ENCODE results near the gene PLXNA4. TPM values are rescaled to one million over a fixed set of nuclear protein-coding genes. Genes with fewer than 3 reads are reported as not detected.

Gene PLXNA4
- total RNA-seq, 1 donor from 2014 or later = 0.38 TPM

DNA sequence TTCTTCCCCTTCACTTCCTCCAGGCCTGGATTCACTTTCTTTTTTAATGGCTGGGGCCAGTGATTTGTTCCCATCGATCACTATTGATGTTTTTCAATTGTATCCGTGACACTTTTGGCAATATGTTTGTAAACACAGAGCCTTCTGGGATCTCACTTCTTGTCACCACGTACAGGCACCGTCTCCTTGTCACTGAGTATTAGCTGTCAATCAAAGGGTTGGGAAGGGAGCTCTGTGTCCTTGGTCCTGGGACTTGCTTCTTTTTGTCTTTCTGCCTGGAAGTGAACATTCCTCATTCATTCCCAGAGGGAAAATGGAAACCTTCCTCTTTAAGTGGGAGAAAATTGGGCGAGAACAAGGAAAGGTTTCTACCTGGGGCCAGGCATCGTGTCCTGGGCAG lies 157.4 kb downstream of the PLXNA4 start:
- DNase-seq (ENCODE audit: low spot score, unreplicated experiment) = no peak
- TF ChIP-seq, protein P1, sequence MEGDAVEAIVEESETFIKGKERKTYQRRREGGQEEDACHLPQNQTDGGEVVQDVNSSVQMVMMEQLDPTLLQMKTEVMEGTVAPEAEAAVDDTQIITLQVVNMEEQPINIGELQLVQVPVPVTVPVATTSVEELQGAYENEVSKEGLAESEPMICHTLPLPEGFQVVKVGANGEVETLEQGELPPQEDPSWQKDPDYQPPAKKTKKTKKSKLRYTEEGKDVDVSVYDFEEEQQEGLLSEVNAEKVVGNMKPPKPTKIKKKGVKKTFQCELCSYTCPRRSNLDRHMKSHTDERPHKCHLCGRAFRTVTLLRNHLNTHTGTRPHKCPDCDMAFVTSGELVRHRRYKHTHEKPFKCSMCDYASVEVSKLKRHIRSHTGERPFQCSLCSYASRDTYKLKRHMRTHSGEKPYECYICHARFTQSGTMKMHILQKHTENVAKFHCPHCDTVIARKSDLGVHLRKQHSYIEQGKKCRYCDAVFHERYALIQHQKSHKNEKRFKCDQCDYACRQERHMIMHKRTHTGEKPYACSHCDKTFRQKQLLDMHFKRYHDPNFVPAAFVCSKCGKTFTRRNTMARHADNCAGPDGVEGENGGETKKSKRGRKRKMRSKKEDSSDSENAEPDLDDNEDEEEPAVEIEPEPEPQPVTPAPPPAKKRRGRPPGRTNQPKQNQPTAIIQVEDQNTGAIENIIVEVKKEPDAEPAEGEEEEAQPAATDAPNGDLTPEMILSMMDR (IDR thresholded peaks at IDR 0.05; ENCODE audit: unreplicated experiment) = no peak
- peaks cover 3% of the 10 kb centered on the region for H3K9me3 Mint-ChIP-seq (ENCODE audit: low read depth)
- peaks cover 21% of the 10 kb centered on the region for H3K27me3 Mint-ChIP-seq
- H3K4me3 Mint-ChIP-seq (ENCODE audit: low read depth) = no peak overlapping the region
- H3K36me3 Mint-ChIP-seq (ENCODE audit: insufficient read depth) = no peaks in the 10 kb centered on the region
- peaks cover 7% of the 10 kb centered on the region for H3K4me1 Mint-ChIP-seq (ENCODE audit: low read depth)
- H3K27ac Mint-ChIP-seq = no peak overlapping the region

DNA sequence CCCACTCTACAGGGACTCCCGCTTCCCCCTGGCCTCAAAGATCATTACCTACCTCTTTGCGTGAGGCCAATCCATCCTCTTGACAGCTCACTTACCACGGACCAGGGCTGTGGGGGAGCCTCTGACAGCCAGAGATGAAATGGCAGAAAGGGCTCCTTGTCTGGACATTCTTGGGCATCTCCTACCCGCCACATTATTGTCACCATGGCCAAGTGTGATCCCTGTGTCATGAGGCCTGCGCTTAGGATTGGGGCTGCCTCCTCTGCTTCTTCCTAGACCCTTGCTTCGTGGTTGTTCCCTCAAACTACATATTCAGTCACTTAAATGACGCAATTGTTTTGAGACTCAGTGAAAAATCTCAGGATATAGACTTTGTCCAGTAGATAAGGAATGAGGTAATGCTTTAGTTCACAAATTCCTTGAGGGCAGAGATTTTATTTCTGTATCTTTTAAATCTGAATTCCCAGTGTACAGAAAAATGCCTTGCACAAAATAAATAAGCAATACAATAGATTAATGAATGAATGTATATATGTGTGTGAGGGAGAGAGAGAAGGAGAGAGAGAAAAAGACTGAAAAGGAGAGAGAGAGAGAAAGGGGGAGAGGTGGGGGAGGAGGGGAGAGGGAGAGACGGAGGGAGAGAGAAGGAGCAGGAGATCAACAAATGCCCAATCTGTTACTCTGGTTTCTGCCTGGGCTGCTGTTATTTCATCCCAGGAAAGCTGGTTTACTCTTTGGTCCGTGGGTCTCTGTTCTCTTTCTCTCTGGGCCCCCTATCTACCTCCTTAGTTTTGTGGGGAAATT lies 159.0 kb downstream of the PLXNA4 start:
- Mint-ChIP-seq H3K36me3 (ENCODE audit: insufficient read depth) (no peaks in the 10 kb centered on the region), H3K9me3 (ENCODE audit: low read depth) (peaks cover 3% of the 10 kb centered on the region), H3K4me3 (ENCODE audit: low read depth) (no peak overlapping the region), H3K27me3 (peaks cover 26% of the 10 kb centered on the region), H3K27ac (peak overlapping the region; percentile 76), H3K4me1 (ENCODE audit: low read depth) (peaks cover 7% of the 10 kb centered on the region)
- no peak for DNase-seq (ENCODE audit: low spot score, unreplicated experiment)
- TF ChIP-seq, protein P1 (IDR thresholded peaks at IDR 0.05; ENCODE audit: unreplicated experiment) = no peak

DNA sequence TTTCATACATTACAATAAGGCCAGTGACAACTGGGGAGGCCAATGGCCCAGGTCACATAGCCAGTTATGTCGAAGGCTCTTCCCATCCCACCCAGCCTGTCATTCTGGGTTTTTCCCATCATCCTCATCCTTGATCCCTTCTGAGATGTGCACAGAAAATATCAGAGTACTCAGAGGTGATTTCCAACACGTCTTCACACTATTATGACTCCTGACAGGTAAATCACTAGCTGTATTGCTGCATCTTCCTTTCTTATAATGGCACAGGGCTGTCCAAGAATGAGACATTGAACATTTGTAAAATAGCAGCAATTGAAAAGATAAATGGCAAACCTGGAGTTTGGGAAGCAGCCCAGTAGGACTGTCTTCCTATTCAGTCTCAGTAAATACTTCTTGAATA lies 159.9 kb downstream of the PLXNA4 start:
- Mint-ChIP-seq H3K9me3 (ENCODE audit: low read depth) (peaks cover 3% of the 10 kb centered on the region), H3K36me3 (ENCODE audit: insufficient read depth) (no peaks in the 10 kb centered on the region), H3K27me3 (peaks cover 27% of the 10 kb centered on the region), H3K27ac (no peak overlapping the region), H3K4me1 (ENCODE audit: low read depth) (peaks cover 7% of the 10 kb centered on the region), H3K4me3 (ENCODE audit: low read depth) (no peak overlapping the region)
- TF ChIP-seq, protein P1 (IDR thresholded peaks at IDR 0.05; ENCODE audit: unreplicated experiment) = no peak
- DNase-seq (ENCODE audit: low spot score, unreplicated experiment) = no peak

DNA sequence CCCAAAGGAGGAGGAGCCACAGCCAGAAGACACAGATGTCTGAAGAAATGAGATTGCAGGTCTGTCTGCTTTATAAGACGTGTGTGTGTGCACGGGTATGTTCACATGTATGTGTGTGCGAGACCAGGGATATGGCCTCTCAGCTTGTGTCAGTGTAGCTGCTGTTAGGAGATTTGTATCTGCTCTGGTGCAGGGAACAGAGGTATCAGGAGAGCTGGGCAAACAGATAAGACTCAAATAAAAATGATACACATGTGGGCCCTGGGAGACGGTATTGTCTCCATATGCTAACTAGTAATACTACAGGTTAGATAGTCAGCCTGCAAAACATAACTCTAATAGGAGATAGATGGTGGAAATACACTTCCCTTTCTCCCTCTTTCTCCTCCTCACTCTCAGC lies 161.0 kb downstream of the PLXNA4 start:
- H3K27ac Mint-ChIP-seq = no peak overlapping the region

DNA sequence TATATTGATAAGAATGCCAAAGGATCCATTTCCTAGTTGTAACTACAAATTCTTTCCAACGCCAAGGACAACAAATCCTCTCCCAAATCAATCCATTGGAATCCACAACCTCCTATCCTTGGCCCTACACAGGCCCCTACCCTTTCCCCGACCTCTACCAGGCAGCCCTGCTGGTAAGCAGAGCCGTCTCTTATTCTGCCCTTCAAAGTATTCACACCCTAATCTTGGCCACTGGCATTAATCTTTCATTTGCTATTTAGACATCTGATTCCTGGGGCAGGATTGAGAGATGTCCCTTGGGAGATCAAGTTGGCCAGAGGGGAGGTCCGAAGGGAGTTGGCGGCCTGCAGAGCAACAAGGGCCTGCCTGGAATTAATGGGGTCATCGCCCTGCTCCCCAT lies 161.4 kb downstream of the PLXNA4 start:
- Mint-ChIP-seq H3K27me3 (peaks cover 22% of the 10 kb centered on the region), H3K4me3 (ENCODE audit: low read depth) (no peak overlapping the region), H3K36me3 (ENCODE audit: insufficient read depth) (no peaks in the 10 kb centered on the region), H3K27ac (no peak overlapping the region), H3K4me1 (ENCODE audit: low read depth) (peaks cover 7% of the 10 kb centered on the region), H3K9me3 (ENCODE audit: low read depth) (no peaks in the 10 kb centered on the region)
- no peak for DNase-seq (ENCODE audit: low spot score, unreplicated experiment)
- TF ChIP-seq, protein P1 (IDR thresholded peaks at IDR 0.05; ENCODE audit: unreplicated experiment) = no peak

More for the DNA sequence above, 161.0 kb downstream of the PLXNA4 start:
- Mint-ChIP-seq H3K4me3 (ENCODE audit: low read depth) (no peak overlapping the region), H3K4me1 (ENCODE audit: low read depth) (peaks cover 7% of the 10 kb centered on the region), H3K27me3 (peaks cover 24% of the 10 kb centered on the region), H3K9me3 (ENCODE audit: low read depth) (no peaks in the 10 kb centered on the region), H3K36me3 (ENCODE audit: insufficient read depth) (no peaks in the 10 kb centered on the region)
- DNase-seq (ENCODE audit: low spot score, unreplicated experiment) = no peak
- TF ChIP-seq, protein P1 (IDR thresholded peaks at IDR 0.05; ENCODE audit: unreplicated experiment) = no peak

All from progenitor cell of endocrine pancreas (in vitro differentiated cells).